ENCODE results near the gene CHPT1.
"Not testable (repeated sequence)": the region's sequence is repeated elsewhere in the genome, so short reads cannot be mapped to it uniquely, and the experiment has no call there.

Gene CHPT1

GRCh38 chr12:101697197-101697929 is at the start of gene CHPT1:
CHPT1 (plus strand) TSS chr12:101697640; CDS start chr12:101697862, 222 bp downstream.
- DNase-seq, result peak in 13 of 14 donors; percentile 7 to 81 (median 65)

- DNase-seq, result no peak
Observed at GRCh38 chr12:101647711-101648110, 49.7 kb upstream of the CHPT1 start.

- DNase-seq, result no peak
Observed at GRCh38 chr12:101648195-101648594, 49.2 kb upstream of the CHPT1 start.

GRCh38 chr12:101650346-101651117 is 46.9 kb upstream of the CHPT1 start:
- DNase-seq, result no peak

- no peak for DNase-seq
Observed at GRCh38 chr12:101653030-101653429, 44.4 kb upstream of the CHPT1 start.

GRCh38 chr12:101653503-101653902 is 43.9 kb upstream of the CHPT1 start:
- no peak for DNase-seq

- DNase-seq, result no peak
Observed at GRCh38 chr12:101654442-101654841, 43.0 kb upstream of the CHPT1 start.

- no peak for DNase-seq
Observed at GRCh38 chr12:101655393-101655792, 42.0 kb upstream of the CHPT1 start.

GRCh38 chr12:101660662-101661061 is 36.8 kb upstream of the CHPT1 start:
- DNase-seq, result not testable (repeated sequence)

- no peak for DNase-seq
Observed at GRCh38 chr12:101663298-101663697, 34.1 kb upstream of the CHPT1 start.

- DNase-seq, result no peak
Observed at GRCh38 chr12:101664992-101665391, 32.4 kb upstream of the CHPT1 start.

- DNase-seq, result peak in 4 of 14 donors; percentile 10 to 33 (median 16)
Observed at GRCh38 chr12:101666052-101666728, 31.2 kb upstream of the CHPT1 start.

- DNase-seq, result no peak
Observed at GRCh38 chr12:101667591-101667990, 29.8 kb upstream of the CHPT1 start.

- no peak for DNase-seq
Observed at GRCh38 chr12:101670007-101670671, 27.3 kb upstream of the CHPT1 start.

- peak in 7 of 14 donors; percentile 16 to 36 (median 22) for DNase-seq
Observed at GRCh38 chr12:101671157-101671791, 26.2 kb upstream of the CHPT1 start.

- DNase-seq, result no peak
Observed at GRCh38 chr12:101671833-101672232, 25.6 kb upstream of the CHPT1 start.

GRCh38 chr12:101675555-101675954 is 21.9 kb upstream of the CHPT1 start:
- no peak for DNase-seq

GRCh38 chr12:101676497-101676896 is 20.9 kb upstream of the CHPT1 start:
- DNase-seq, result not testable (repeated sequence)

GRCh38 chr12:101678081-101678480 is 19.4 kb upstream of the CHPT1 start:
- DNase-seq, result no peak

- no peak for DNase-seq
Observed at GRCh38 chr12:101680240-101680639, 17.2 kb upstream of the CHPT1 start.

GRCh38 chr12:101680647-101681046 is 16.8 kb upstream of the CHPT1 start:
- no peak for DNase-seq

GRCh38 chr12:101681627-101682026 is 15.8 kb upstream of the CHPT1 start:
- not testable (repeated sequence) for DNase-seq
